Measurements from ENCODE around the gene MPO. TPM values are rescaled to one million over a fixed set of nuclear protein-coding genes. Genes with fewer than 3 reads are reported as not detected.
A peak's percentile ranks its signal among the peaks of the same experiment; 100 is the strongest.

Gene MPO
- total RNA-seq, 1 donor from 2014 or later: not detected

- no peak overlapping the region for H3K27ac ChIP-seq
- TF ChIP-seq POLR2A (IDR thresholded peaks at IDR 0.05) (no peak), POLR2AphosphoS5 (IDR thresholded peaks at IDR 0.05; ENCODE audit: insufficient read depth in 1 of 2, low read depth in 1 of 2) (no peak)
- TF ChIP-seq, protein P1, sequence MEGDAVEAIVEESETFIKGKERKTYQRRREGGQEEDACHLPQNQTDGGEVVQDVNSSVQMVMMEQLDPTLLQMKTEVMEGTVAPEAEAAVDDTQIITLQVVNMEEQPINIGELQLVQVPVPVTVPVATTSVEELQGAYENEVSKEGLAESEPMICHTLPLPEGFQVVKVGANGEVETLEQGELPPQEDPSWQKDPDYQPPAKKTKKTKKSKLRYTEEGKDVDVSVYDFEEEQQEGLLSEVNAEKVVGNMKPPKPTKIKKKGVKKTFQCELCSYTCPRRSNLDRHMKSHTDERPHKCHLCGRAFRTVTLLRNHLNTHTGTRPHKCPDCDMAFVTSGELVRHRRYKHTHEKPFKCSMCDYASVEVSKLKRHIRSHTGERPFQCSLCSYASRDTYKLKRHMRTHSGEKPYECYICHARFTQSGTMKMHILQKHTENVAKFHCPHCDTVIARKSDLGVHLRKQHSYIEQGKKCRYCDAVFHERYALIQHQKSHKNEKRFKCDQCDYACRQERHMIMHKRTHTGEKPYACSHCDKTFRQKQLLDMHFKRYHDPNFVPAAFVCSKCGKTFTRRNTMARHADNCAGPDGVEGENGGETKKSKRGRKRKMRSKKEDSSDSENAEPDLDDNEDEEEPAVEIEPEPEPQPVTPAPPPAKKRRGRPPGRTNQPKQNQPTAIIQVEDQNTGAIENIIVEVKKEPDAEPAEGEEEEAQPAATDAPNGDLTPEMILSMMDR (IDR thresholded peaks at IDR 0.05): no peak
- no peaks in the 10 kb centered on the region for H3K9me3 ChIP-seq
- no peak for DNase-seq (ENCODE audit: extremely low spot score in 2 of 2)
- H3K36me3 ChIP-seq: no peaks in the 10 kb centered on the region
- intact Hi-C loops (cut with DNase I): no loop called here
- no peaks in the 10 kb centered on the region for H3K4me1 ChIP-seq
- H3K27me3 ChIP-seq: no peaks in the 10 kb centered on the region
- H3K4me3 ChIP-seq: no peak overlapping the region
Observed at GRCh38 chr17:58308173-58308984, 27.6 kb upstream of the MPO start.

DNA sequence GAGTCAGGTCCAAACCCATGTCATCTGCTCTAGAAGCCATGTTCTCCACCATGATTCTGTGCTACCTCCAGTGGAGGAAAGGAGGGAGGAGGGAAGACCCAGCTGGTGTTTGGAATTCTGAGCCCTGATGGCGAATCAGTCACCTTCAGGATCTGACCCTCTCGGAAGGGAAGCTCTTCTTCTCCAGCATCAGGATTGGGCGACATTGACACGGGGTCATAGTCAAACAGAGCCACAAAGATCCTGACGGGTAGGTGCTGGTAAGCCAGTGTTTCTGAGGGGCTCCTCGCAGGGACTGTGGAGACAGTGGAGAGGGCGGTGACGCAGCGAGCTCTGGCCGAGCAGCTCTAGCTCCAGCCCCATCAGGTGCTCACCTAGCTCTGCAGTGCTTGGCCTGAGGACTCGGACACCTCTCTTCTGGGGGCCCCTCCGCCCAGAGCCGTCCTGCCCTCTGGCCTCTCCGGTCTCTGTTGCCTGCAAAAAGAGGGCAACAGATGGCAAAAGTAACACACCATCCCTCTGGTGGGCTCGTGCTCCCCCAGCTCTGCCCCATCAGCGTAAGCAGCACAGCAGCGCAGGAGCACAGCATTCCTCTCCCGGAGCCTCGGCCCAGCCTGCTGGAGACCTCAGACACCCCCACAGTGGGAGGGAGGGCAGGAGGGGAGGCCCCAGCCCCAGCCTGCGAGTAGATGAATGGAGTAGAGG is 26.9 kb upstream of the MPO start:
- H3K36me3 ChIP-seq: no peaks in the 10 kb centered on the region

DNA sequence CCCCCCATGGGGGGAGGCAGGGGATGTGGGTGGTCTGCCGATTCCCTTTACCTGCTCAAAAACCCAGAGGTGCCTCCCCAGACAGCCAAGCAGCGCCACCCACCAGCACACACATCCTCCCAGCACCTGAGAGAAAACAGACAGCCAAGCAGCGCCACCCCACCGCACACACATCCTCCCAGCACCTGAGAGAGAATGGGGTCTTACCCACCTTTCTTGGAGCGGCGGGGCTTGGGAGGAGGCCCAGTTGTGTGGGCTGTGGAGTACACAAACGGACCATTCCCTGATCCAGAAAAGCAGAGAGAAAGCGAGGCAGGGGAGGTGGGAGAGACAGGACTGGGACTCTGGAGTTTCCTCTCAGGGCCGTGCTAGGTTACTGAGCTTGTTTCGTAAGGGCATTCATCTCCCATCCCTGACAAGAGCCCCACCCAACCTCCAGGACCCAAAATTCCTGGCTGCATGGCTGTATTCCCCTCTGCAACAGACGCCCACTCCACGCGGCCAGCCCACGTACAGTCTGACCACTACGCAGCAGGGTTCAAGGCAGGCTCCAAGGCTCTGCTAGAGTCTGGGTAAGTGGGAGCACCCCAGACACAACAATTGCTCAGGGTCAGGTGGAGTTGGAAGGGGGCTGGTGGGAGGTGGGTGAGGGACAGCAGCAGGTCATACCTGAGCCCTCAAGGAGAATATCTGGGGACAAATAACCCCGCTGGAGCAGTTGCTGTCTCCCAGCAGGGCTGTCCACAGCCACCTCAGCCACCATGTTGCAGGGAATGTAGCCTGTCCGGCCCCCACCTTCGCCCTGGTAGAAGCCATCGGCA is 25.6 kb upstream of the MPO start:
- no peaks in the 10 kb centered on the region for H3K36me3 ChIP-seq
- intact Hi-C loops (cut with DNase I): no loop called here
- no peak overlapping the region for H3K27ac ChIP-seq
- no peaks in the 10 kb centered on the region for H3K4me1 ChIP-seq
- no peaks in the 10 kb centered on the region for H3K27me3 ChIP-seq
- no peaks in the 10 kb centered on the region for H3K9me3 ChIP-seq
- TF ChIP-seq POLR2AphosphoS5 (IDR thresholded peaks at IDR 0.05; ENCODE audit: insufficient read depth in 1 of 2, low read depth in 1 of 2) (no peak), POLR2A (IDR thresholded peaks at IDR 0.05) (no peak)
- TF ChIP-seq, protein P1 (IDR thresholded peaks at IDR 0.05): no peak
- DNase-seq (ENCODE audit: extremely low spot score in 2 of 2): peak in 1 of 2 donors; percentile 79
- no peak overlapping the region for H3K4me3 ChIP-seq

More for the DNA sequence above, 26.9 kb upstream of the MPO start:
- no peak overlapping the region for H3K4me3 ChIP-seq
- intact Hi-C loops (cut with DNase I): no loop called here
- H3K4me1 ChIP-seq: no peaks in the 10 kb centered on the region
- no peaks in the 10 kb centered on the region for H3K9me3 ChIP-seq
- H3K27me3 ChIP-seq: no peaks in the 10 kb centered on the region
- TF ChIP-seq POLR2A (IDR thresholded peaks at IDR 0.05): no peak
- TF ChIP-seq, protein P1 (IDR thresholded peaks at IDR 0.05): no peak
- no peak for TF ChIP-seq POLR2AphosphoS5 (IDR thresholded peaks at IDR 0.05; ENCODE audit: insufficient read depth in 1 of 2, low read depth in 1 of 2)
- DNase-seq (ENCODE audit: extremely low spot score in 2 of 2): peak in 1 of 2 donors; percentile 86
- H3K27ac ChIP-seq: no peak overlapping the region

DNA sequence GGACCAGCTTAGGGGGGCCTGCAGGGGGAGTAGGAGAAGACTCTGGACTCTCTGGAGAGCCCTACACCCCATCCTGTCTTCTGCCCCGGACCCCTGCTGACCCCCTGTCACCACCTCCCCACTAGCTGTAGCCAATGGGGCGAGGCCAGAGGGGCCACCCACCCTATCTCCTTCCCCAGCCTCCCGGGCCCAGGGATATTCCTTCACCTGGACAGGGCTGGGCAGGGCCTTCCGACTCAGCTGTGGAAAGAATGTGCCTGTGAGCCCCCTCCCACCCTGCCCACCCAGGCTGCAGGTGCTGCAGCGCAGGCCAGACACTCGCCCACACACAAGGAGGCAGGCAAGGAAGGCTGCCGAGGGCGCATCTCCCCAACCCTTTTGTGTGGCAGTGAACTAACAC is 24.9 kb upstream of the MPO start:
- Histone ChIP-seq H3K27ac (no peak overlapping the region), H3K4me3 (no peak overlapping the region), H3K9me3 (no peaks in the 10 kb centered on the region), H3K27me3 (no peaks in the 10 kb centered on the region), H3K36me3 (no peaks in the 10 kb centered on the region), H3K4me1 (no peaks in the 10 kb centered on the region)
- intact Hi-C loops (cut with DNase I): no loop called here
- peak in 1 of 2 donors; percentile 88 for DNase-seq (ENCODE audit: extremely low spot score in 2 of 2)
- TF ChIP-seq, protein P1 (IDR thresholded peaks at IDR 0.05): no peak
- TF ChIP-seq POLR2AphosphoS5 (IDR thresholded peaks at IDR 0.05; ENCODE audit: insufficient read depth in 1 of 2, low read depth in 1 of 2) (no peak), POLR2A (IDR thresholded peaks at IDR 0.05) (no peak)

Measured in vagina (tissue), 2 donors.